Mammary epithelial cell (primary cell): ENCODE data around the gene CDH12.

ENCODE experiments used
- EZH2 ChIP-seq: IDR thresholded peaks from 2 replicates; pipeline ENCODE4 v1.6.1; 2012; ENCODE audit warnings: low read length, inconsistent platforms, borderline replicate concordance
- TF ChIP-seq, protein P1 (sequence below), 2 donors: IDR thresholded peaks in 1 of 2; conservative IDR thresholded peaks in 1 of 2; 2 replicates each; pipeline ENCODE4 v1.5.1; 2011 to 2012; ENCODE audit warnings: inconsistent platforms in 2 of 2, low read length in 2 of 2, mild to moderate bottlenecking in 2 of 2, control low read depth in 1 of 2, low read depth in 1 of 2; ENCODE audit not compliant: insufficient read depth in 1 of 2; ENCODE audit errors: extremely low read depth in 1 of 2

DNA sequence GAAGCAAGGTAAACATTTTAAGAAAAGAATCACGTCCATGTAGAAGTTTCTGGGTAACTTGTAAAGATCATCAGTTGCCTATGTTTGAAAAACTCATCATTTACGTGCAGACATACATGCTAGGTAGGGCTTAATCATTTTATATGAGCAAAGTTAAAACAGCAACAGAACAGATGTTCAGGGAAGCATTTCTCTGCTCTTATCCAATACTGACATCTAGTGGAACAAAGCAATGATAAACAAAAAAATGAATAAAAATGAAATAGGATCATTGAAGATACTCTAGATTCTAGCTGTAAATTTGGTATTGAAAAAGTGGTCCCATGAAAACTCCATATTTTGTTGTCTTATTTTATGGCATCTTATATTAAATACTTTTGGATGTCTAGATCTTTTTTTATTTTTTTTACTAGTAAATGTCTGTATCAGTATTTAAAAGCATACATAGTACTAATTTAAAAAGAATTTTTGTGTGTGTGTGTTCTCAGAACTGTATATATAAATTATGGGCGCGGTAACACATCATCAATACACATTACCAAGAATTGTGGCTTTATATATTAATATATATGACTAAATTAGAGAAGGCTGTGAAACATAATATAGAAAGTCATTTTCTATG lies 1050.2 kb downstream of the CDH12 start:
- TF ChIP-seq, protein P1, sequence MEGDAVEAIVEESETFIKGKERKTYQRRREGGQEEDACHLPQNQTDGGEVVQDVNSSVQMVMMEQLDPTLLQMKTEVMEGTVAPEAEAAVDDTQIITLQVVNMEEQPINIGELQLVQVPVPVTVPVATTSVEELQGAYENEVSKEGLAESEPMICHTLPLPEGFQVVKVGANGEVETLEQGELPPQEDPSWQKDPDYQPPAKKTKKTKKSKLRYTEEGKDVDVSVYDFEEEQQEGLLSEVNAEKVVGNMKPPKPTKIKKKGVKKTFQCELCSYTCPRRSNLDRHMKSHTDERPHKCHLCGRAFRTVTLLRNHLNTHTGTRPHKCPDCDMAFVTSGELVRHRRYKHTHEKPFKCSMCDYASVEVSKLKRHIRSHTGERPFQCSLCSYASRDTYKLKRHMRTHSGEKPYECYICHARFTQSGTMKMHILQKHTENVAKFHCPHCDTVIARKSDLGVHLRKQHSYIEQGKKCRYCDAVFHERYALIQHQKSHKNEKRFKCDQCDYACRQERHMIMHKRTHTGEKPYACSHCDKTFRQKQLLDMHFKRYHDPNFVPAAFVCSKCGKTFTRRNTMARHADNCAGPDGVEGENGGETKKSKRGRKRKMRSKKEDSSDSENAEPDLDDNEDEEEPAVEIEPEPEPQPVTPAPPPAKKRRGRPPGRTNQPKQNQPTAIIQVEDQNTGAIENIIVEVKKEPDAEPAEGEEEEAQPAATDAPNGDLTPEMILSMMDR (conservative IDR thresholded peaks at IDR 0.05 in 1 of 2, IDR thresholded peaks at IDR 0.05 in 1 of 2; ENCODE audit: extremely low read depth in 1 of 2, insufficient read depth in 1 of 2, low read depth in 1 of 2, low read length in 2 of 2): peak; percentile 69 to 75
- TF ChIP-seq EZH2: no peak
